ENCODE results near the gene MXD3.

MXD3 gene

GRCh38 chr5:177303121-177303924 is 8.4 kb downstream of the MXD3 start, which contains the start of the genes PRELID1 and RAB24:
PRELID1 (plus strand) TSS chr5:177303799; CDS start chr5:177303986, 187 bp downstream.
RAB24 (minus strand) TSS chr5:177303719; CDS start chr5:177303288, 431 bp downstream.
- peak; percentile 90 for DNase-seq (ENCODE audit: low spot score)

DNA sequence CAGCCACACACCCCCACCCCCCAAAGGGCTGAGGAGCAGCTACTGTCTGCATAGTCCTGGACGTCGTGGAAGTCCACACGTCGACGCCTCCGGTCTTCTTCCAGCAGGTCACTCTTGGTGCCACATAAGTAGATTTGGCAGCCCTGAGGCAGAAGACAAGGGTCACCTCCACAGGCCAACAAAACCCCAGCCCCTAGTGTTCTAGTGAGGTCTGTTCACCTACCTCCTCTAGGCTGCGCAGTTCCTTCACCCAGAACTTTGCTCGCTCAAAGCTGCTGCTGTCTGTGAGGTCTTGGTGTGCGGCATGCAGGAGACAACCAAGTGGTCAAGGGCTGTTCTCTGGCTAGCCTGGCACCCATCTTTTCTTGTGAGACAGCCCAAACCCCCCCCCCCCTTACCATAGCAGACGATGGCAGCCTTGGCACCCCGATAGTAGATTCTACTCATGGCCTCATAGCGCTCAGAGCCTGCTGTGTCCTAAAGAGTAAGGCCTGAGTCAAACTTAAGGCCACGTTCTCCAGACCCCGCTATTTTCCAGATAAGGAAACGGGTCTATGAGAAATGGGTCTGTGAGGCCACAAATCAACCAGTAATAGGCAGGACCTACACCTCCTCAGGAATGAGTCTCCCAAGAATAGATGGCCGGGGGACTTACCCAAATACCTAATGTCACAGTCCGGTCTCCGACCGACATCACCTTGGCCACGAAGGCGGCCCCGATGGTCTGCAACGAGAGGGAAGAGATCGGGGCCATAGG is 9.2 kb downstream of the MXD3 start:
- DNase-seq (ENCODE audit: low spot score) = no peak

GRCh38 chr5:177301503-177302165 is 10.1 kb downstream of the MXD3 start:
- no peak for DNase-seq (ENCODE audit: low spot score)

DNA sequence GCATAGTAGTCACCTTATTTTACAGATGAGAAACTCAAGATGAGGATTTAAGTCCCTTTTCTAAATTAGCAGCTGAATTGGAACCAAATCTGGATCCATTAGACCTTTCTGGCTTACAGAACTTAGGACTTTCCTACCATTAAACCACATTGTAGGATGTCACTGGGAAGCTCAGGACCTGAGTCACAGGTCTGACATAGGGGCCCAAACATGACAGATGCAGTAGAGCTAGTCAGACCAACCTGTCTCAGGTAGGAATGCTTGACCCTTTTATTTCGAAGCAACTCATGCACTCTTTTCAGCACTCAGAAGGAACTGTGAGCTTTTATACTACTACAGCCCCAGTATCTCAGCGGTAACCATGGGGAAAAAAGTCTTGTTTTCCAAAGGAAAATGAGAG is 10.7 kb downstream of the MXD3 start:
- DNase-seq (ENCODE audit: low spot score) = no peak

DNA sequence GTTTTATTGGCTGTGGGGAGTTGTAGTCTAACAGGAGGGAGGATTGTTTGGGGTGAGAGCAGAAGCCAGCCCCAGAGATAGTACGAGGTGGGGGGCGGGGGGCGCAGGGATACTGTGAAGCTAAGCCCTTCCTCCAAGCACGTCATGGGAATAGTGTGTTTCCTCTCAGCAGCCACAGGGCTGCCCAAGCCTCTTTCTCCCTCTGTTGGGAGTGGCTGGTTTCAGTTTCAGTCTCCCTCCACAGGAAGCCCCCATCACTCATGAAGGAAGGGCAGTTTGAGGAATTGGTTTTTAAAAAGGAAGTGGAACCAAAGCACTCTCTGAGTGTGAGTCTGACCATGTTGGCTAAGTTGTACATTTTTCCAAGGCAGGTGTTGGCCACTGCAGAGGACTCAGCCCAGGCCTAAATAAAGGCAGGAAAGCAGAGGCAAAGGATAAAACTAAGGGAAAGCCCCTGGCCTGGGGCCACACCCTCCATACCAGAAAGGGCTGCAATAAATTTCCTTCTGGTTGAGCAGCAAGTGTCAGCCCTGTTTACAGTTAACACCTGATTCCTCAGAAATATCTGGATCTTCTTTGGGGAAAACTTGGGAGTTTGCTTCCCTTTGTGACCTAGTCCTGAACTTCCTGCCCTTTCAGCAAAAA is 11.3 kb downstream of the MXD3 start:
- DNase-seq (ENCODE audit: low spot score) = no peak

GRCh38 chr5:177299697-177300096 is 12.0 kb downstream of the MXD3 start:
- DNase-seq (ENCODE audit: low spot score) = no peak

GRCh38 chr5:177297922-177298321 is 13.8 kb downstream of the MXD3 start:
- no peak for DNase-seq (ENCODE audit: low spot score)

- no peak for DNase-seq (ENCODE audit: low spot score)
Observed at GRCh38 chr5:177296581-177296980, 15.1 kb downstream of the MXD3 start.

- no peak for DNase-seq (ENCODE audit: low spot score)
Observed at GRCh38 chr5:177295924-177296323, 15.8 kb downstream of the MXD3 start.

GRCh38 chr5:177294632-177295031 is 17.1 kb downstream of the MXD3 start:
- no peak for DNase-seq (ENCODE audit: low spot score)

DNA sequence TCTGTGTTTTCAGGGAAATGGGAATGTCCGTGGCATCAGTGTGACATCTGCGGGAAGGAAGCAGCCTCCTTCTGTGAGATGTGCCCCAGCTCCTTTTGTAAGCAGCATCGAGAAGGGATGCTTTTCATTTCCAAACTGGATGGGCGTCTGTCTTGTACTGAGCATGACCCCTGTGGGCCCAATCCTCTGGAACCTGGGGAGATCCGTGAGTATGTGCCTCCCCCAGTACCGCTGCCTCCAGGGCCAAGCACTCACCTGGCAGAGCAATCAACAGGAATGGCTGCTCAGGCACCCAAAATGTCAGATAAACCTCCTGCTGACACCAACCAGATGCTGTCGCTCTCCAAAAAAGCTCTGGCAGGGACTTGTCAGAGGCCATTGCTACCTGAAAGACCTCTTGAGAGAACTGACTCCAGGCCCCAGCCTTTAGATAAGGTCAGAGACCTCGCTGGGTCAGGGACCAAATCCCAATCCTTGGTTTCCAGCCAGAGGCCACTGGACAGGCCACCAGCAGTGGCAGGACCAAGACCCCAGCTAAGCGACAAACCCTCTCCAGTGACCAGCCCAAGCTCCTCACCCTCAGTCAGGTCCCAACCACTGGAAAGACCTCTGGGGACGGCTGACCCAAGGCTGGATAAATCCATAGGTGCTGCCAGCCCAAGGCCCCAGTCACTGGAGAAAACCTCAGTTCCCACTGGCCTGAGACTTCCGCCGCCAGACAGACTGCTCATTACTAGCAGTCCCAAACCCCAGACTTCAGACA is 17.7 kb downstream of the MXD3 start:
- no peak for DNase-seq (ENCODE audit: low spot score)

GRCh38 chr5:177291735-177292134 is 20.0 kb downstream of the MXD3 start:
- no peak for DNase-seq (ENCODE audit: low spot score)

GRCh38 chr5:177290816-177291596 is 20.7 kb downstream of the MXD3 start:
- no peak for DNase-seq (ENCODE audit: low spot score)

DNA sequence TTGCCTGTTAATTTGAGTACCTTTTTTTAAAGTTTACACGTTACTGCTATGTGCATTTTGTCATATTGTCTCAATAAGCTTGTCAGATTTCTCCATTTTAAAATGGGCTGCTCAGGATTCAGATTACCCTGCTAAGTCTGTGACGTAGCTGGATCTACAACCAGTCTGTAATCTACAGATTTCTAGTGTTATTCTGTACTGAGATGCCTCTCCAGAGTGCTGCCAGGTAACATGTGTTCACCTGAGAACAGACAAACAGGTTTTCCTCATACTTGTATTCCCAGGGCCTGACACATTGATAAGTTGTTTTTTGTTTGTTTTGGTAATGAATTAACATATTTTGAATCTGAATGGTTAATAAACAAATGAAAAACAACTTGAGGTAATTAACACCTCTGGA is 23.5 kb downstream of the MXD3 start:
- no peak for DNase-seq (ENCODE audit: low spot score)

DNA sequence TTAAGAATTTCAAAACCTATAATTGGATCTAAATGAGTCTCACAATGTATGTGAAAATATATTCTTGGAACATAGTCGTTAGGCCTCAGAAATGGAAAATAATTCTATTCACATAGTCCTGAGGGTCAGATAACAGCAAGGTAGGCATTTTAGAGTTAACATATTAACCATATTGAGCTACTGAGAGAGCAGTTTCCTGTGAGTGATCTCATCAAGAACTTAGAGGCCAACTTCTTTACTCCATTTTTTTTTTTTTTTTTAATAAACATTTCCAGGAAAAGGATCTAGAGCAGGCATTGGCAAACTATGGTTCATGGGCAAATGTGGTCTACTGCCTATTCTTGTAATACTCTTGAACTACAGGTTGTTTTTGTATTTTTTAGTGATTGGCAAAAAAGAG is 34.8 kb downstream of the MXD3 start:
- DNase-seq (ENCODE audit: low spot score) = no peak

GRCh38 chr5:177275883-177276282 is 35.8 kb downstream of the MXD3 start:
- no peak for DNase-seq (ENCODE audit: low spot score)

DNA sequence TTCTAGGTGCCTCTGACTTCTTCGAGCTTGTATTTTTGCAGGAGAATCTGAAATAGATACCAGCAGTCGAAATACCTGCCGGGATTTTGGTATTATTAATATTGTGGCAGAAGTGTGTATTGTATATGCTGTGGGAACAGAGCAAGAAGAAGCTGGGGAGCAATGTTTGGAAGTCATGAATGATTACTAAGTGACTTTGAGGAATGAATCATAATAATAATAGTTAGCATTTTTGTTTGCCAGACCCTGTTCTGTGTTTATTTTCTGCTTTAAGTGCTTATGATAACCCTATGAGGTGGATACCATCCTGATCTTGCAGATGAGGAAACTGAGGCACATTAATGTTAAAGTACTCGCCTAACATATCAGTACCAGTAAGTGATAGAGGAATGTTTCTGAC is 40.6 kb downstream of the MXD3 start:
- no peak for DNase-seq (ENCODE audit: low spot score)

GRCh38 chr5:177270653-177271052 is 41.0 kb downstream of the MXD3 start:
- no peak for DNase-seq (ENCODE audit: low spot score)

GRCh38 chr5:177269976-177270375 is 41.7 kb downstream of the MXD3 start:
- DNase-seq (ENCODE audit: low spot score) = no peak

DNA sequence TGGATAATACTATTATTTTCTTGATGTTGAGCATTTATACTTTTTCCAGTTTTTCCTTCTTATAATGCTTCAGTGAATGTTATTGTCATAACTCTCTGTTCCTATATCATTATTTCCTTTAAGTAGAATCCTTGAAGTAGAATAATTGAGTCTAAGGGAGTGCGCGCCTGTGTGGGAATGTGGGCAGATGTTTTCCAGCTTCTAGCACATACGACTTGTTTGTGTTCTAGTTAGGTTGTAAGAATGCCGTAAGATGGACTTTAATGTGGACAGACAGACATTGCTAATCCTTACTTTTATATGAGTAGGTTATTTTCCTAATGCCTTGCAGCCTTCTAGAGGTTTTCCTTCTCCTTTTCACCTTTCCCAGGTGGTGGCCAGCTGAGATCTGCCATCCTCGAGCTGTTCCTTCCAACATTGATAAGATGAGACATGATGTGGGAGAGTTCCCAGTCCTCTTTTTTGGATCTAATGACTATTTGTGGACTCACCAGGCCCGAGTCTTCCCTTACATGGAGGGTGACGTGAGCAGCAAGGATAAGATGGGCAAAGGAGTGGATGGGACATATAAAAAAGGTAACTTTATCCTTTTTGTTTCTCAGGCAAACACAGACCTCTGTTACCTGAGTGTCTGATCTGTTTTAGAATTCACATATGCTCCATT is 42.3 kb downstream of the MXD3 start:
- DNase-seq (ENCODE audit: low spot score) = no peak
